NCI-H524 (cell line): ENCODE results near the gene NKX2-8.

ENCODE experiments used
- DNase-seq, 2 experiments: peaks; one replicate each; lab custom pipeline; 2025; lab: John Stamatoyannopoulos, UW

The NKX2-8 gene

DNA sequence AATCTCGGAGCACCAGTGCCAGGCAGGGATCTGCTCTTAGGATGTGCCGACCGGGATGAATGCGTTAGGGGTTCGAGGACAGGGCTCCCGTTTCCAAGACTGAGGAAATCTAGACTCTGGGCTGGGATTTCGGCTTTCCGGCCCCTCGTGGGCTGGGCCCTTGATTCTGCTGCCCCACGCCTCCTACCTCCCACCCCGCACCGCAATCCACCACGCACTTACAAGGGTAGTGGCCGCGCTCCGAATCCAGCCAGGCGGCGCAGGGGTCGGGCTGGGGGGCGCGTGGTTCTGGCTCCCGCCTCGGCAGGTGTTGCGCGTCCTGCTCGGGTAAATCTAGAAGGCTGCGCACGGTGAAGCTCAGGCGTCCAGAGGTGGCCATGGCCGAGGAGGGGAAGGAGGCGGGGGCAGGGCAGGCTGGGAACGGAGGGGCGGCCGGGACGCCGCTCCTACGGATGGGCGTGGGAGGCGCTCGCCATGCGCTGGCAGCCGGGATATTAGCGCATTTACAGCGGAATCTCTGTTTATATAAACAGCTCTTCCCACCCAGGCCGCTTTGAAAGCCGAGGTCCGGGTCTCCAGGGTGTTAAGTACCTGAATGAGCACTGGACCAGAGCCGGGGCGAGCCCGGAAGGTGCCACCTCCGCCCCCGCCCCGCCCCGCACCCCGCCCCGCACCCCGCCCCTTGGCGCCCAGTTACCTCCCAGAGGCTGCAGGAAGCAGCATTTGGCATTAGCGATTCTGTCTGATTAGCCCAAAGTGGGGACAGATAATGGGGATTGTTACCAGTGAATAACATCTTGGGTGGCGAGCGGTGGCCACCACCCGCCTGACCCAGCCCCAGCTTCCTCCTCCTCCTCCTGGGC is at the start of gene NKX2-8:
TSS of gene NKX2-8 (minus strand) at position 604 of the 863 bp plus-strand sequence. CDS start at position 379, 225 bp downstream.
- peak in 1 of 2 experiments; percentile 65 for DNase-seq

DNA sequence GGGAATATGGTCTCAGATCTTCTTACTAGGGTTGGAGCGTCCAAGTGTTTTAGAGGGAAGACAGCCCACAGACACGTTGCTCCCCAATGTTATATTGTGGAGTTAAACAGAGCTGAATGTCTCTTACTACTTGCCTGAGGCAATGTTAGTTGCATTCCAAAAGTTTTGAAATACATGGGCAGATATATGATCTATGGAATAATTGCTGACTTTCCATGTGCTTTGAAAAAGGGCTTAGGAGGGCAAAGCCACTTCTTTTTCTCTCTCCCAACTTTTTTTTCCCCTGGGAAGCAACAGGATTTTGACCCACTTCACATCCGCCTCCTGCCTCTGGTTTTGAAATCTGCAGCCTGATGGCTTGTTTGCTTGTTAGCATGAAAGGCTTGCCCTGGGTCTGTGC is 45.6 kb upstream of the NKX2-8 start:
- DNase-seq, result no peak

DNA sequence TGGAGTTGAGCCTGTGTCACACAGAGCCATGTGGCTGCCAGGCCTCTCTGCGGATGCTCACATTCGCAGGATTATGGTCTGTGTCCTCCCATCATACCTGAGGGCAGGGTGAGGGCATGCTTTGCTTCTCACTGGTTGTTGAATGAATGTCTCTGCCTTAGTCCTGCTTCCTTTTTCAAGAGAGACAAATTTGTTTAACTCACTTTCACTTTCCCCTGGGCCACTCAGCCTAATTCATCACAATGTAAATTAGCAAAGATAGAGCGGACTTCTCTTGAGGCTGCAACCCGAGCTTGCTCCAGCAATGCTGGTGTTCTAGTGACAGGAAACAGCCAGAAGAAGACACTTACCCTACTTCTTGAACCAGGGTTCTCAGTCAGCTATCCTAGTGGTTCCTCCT is 43.7 kb upstream of the NKX2-8 start:
- DNase-seq, result no peak

DNA sequence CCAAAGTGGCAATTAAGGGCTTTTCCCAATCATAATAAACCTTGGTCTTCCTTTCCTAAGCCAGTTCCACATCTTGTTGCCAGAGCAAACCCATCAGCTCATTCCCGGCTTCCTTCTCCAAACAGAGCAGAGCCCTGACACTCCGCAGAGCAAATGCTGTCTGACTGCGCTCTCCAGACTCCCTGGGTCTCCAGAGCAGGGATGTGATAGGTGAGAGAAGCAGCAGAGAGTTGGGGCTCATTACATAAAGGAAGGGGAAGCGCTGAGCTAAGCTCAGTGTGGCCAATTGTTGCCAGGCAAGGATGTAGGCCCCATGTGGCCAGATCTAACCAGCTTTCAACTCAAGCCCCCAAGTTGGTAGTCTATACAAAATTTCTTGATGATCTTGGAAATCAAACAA is 43.0 kb upstream of the NKX2-8 start:
- no peak for DNase-seq

DNA sequence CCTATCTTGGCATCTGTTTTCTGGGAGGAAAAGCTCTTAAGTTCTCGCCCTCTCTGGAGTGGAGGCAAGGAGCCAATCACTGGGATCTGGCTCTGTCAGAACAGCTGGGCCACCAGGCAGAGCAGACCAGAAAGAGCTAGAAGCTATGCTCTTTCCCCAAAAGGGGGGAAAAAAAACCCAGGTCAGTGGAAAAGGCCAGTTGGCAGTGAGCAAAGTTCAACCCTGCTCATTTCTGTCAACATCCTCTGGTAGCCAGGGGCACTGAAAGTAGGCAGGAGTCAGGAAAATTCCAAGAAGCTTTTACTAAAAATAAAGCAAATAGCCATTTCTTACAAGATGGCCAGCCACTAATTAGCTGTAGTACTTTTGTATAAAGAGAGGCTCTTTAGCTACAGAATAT is 42.6 kb upstream of the NKX2-8 start:
- DNase-seq, result peak; percentile 30 to 62

DNA sequence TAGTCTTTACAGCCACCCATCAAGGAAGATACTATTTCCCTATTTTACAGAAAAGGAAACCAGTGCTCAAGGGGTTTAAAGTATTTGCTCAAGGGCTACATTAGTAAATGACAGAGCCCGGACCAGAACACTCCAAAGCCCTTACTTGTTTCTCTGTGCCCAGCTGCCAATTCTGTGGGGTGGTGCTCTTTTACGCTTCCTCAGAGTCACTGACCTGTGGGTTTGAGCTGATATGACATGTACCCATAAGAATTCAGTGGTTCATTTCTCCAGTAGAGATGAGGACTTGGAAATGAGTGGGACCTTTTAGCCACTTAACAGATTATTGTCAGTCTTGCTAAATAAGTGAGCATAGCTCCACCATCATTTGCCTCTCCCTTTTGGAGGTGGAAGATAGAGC is 37.4 kb upstream of the NKX2-8 start:
- no peak for DNase-seq

DNA sequence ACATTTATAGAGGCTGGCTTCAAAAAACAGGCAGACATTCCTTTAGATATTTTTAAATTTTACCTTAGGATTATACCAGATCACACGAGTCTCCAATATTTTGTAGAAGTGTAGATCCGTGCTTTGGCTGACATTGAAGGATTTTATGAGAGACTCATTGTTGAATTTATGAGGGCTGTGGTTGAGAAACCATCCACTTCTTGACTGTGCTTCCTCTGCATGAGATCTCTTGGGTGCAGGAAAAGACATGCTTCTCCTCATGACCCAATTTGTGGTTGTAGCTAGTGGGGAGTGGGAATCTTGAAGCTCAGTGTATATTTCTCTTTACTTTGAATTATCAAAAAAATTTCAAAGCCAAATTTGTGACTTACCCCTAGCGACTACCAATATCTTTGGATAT is 36.7 kb upstream of the NKX2-8 start:
- DNase-seq, result no peak

DNA sequence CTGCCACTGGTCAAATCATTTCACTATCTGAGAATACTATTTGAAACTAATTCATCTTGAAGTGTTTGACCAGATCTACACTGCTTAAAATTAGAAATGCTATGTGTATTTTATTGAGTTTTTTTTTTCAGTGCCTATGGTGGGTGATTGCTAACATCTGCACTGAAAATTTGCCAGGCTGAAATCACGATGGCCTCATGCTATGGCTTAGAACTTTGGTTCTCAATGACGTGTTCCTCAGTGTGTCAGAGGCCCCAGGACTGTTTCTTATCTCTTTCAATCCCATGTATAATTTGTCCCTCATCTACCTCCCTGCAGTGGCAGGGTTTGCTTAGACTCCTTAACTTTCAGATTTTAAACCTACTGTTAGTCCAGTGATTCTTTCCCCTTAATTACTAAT is 36.2 kb upstream of the NKX2-8 start:
- no peak for DNase-seq

DNA sequence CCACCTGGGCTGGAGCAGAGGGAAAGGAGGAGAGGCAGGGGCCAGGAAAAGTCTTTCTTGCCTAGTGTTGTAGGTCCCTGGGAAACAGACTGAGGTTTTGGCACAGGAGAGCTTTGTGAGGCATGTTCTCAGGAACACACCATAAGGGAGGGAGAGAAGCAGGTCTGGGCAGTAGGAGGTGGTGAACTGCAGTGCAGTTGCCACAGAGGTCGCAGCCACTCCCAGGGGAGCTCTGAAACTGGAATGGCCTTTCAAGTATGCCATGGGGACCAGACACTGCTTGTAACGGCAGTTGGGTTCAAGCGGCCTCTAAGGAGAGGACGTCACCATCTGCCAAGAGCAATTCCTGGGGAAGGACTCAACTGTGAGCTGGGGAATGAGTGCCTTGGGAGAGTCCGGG is 35.4 kb upstream of the NKX2-8 start:
- DNase-seq, result peak in 1 of 2 experiments; percentile 47

DNA sequence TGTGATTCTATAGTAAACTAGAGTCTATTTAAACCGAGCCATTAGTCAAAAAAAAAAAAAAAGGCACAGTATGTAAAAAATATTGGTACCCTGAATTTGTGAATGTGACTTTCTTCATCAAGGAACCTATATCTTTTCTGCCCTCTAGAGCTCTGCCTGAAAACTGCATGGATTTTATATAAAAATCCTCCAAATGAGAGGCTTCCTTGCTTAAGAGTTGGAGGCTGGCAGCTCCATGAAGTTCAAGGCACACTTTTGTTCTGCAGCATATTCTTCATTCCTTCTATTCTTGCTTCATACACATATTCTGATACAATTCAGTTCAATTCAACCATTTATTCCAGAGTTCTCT is 23.1 kb upstream of the NKX2-8 start:
- peak in 1 of 2 experiments; percentile 53 for DNase-seq

DNA sequence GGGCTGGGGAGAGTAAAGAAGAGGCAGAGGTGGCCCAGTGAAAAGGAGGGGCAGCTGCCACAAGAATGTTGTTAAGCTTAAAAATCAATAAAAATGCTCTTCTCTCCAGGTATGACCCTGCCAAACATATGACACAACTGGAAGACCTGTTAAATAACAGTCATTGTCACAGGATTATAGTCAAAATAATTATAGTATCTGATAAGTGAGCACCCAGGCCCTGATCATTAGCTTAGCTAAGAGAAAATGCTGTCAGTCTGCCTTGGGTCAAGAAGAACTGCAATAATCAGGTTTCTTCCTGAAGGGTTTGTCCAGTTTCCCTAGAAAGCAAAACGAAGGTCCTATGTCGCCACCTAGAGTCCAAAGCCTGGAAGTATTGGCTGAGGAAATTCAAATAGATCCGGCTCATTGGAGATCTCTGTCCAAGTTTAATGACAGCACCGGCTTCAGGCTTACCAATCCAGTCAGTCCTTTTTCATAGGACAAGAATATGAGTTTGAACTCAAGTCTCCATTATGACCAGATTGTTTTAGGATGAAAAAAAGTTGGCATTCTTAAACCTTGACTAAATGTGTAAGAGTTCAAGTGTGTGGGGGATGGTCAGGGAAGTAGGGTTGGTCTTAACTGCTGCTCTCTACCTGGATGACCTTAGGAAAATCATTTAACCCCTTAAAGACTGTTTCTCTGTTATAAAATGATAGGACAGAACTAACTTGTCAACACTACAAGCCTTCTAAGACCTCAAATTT is 22.5 kb upstream of the NKX2-8 start:
- peak; percentile 95 to 97 for DNase-seq

DNA sequence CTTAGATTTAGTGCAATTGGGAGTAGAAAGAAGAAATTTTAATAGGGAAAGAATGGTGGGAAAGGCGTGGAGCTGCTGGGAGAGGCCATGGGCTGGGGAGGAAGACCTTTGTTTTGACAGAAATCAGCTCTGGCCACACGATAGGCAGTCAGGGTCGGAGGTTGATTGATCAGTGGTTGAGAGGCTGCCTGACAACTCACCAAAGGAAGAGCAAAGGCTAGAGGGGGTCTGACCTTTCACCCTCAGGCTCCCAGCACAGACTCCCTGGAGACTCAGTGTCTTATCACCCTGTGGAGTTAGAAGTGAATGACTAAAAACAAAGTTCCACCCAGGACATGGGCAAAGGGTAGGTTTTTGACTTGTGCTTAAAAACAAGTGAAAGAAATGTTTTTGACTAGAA is 18.0 kb upstream of the NKX2-8 start:
- DNase-seq, result no peak

DNA sequence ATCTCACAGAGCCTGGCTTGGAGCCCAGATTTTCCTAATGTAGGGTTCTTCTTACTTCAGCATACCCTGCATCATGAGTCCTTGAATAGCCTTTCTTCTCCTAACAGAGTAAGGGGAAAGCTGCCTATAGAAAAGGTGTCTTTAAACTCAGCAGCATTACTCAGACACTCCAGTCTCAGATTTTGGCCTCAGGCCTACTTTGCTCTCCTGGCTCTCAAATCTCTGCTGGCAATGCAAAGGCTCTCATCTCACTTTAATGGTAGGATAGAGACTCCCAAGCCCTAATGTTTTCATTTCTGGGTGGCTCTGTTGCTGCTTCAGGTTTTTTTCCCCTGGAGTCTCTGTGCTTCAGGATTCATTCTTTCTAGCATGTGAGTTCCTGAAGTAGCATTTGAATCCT is 9.1 kb upstream of the NKX2-8 start:
- DNase-seq, result no peak

DNA sequence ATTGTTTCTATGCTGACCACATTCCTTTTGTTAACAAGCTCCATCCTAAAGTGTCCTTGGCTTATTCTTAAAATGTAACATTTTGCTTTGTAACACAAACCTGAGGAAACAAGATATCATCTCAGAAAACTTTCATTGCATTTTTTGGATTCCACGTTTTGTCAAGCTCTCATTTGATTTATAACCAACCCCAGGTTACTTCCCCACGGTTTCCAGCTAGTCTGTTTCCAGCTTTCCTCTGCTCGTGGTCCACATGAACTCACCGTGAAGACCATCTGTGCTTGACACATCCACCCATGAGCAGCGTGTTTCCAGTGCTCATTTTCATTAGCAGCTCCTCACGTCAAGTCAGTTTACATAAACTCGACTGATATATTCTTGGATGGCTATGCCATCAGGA is 6.4 kb upstream of the NKX2-8 start:
- DNase-seq, result no peak

DNA sequence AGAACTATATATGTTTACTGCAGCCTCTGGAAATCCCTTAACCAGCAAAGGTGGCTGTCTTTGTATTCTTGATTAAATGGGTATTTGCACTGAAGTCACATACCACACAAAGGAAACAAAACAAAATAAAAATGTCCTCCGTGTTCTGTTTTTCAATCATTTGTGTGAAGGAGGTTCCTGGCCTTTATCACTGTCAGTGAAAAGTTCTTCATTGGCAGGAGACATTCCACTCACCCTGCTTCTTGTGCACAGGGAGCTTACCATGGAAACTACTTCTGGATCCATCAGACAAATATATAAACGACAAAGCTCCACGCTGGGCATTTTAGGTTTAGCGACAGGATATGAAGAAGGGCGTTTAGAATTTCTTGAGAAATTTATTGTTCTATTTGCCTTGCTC is 5.7 kb upstream of the NKX2-8 start:
- DNase-seq, result no peak

DNA sequence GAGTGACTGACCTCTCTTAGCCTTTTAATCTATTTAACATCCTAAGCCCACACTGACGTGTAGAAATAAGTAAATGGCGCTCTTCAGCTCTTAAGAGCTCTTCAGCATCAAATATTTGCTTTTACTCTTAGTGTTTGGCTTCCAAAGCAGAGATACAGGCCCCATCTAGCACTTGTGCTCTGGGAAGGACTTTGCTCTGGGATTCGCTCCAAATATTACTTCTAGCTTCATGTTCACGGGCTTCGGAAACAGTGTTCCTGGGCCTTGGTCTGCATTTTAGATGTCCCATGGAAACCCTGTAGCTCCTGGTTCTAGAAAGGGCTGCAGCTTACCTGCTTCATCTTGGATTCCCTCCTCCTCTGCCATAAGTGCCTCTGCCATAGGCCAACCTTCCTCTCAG is 2.7 kb upstream of the NKX2-8 start:
- DNase-seq, result peak in 1 of 2 experiments; percentile 12

DNA sequence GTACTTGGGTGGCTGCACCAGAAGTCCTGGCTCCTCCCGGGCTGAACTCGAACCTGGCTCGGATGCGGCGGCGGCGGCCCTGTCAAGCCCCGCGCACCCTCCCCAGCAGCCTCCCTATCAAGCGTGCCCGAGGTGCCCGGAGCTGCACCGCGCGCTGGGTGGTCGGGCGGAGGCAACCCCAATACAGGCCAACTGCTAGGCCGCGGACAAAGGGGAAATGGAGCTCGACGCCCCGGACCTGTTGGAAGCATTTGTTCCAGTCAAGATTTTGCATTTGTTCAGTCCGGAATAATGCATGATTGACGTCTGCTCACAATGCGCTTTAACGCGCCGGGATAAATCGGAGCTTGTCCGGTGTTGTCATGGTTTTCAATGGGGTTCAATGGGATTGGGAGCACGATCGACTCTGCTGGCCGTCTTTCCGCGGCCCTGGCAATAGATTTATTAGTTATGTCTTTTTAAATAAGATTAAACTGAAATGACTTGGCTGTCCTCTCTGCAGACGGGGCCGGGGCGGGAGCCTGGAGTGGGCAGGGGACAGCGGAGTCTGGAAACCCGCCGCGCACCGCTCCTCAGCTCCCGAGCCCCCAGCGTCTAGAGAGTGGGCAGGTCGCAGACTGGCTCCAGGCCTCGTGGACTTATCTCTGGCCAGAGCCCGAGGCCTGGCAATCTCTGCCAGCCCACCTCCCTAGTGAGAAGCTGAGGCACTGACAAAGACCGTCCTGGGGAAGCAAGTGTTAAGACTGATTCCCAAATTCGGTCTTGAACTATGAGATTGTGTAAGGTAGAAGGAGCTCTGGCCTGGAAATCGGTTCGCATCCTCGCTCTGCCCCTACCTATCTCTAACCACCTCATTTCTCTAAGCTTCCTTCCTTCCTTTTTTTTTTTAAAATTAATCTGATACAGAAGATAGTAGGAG is 1.7 kb upstream of the NKX2-8 start:
- DNase-seq, result no peak

DNA sequence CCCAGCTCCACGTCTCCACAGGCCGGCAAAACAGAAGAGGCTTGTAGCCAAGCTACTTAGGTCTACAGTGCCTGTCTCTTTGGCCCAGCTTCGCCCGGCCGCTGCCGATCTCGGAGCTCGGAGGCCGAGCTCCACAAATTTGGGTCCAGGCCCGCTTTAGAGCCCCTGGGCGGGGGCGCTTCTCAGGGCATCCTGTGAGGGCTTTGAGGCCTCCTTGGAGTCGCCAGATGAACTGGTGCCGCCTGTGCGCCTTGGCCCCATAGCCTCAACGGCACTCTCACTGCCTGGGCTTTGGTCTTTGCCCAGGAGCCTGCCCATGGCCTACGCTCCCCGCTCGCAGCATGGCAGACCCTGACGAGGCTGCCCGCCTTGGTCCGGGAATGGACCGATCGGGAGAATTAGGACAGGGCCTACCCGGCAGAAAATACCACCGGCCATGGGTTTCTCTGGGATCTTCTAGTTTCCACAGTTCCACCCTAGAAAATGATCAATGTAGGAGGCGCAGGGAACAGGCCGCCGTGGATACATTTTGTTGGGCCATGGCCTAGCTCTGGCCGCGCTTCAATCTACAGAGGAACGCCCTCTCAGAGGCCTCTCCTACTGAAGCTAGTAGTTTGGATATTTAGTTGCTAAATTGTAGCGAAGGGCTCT is 953 bp upstream of the NKX2-8 start:
- no peak for DNase-seq

DNA sequence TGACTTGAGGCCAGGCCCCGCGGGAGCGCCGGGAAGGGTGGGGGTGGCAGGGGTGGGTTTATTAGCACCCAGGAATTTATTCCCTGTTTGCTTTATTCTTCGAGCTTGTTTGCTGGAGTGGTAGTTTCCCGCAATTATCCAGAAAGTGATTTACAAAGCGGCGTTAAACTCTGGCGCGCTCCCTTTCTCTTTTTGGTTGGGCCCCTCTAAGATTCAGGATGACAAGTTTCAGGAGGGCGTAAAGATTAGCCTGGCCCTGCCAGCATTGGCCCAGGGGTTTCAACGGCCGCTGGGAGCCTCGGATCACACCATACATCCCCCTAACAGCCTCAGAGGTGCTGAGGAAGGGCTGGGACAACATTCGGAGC is 444 bp upstream of the NKX2-8 start:
- DNase-seq, result no peak

DNA sequence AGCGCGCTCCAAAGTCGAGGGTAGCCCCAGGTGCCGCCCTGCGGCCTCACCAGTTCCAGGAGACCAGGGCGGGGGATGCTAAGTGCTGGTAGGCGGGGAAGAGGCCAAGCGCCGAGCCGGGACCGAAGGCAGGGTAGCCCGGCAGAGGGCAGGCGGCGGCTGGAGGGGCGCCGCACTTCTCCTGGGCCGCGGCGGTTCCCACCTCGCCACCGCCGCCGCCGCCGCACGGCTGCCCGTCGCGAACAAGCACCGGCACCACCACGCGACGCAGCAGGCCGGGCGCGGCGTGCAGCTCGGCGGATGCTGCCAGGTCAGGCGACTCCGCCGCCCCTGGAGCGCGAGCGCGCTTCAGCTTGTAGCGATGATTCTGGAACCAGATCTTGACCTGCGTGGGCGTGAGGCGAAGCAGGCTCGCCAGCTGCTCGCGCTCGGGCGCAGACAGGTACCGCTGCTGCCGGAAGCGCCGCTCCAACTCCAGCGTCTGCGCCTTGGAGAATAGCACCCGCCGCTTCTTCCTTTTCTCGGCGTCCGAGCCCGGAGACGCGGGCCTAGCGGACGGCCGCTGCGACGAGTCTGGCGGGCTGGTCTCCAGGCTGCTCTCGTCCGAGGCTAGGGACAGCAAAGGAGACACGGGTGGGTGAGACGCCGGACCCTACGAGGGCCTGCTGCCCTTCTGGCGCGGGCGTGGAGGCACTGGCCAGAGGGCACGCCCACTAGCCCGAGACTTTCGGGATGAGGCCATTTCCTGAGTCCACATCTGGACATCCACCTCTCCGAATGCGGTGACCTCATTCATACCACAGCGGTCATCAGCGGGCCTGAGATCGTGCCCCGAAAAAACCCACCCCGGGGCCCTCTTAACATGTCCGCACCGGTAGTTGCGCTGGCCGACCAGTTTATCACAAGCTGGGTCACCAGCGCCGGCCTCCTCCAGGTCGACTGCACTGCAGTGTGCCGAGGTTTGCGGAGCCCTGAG is 1.3 kb downstream of the NKX2-8 start:
- peak; percentile 48 to 82 for DNase-seq
